CD14-positive monocyte (primary cell): ENCODE measurements around the gene SHANK3. TPM values are rescaled to one million over a fixed set of nuclear protein-coding genes. Genes with fewer than 3 reads are reported as not detected.

Source experiments
- DNase-seq, 3 donors: peaks; one replicate each; pipeline ENCODE4 v3.0.0-alpha.2; 2011 to 2022
- H2AFZ ChIP-seq: 2 replicates; pipeline ENCODE4 v1.6.0; 2012; ENCODE audit warnings: mild to moderate bottlenecking, low read depth, low read length, inconsistent platforms; ENCODE audit not compliant: insufficient read depth, poor library complexity, severe bottlenecking
- H3K27ac ChIP-seq, 2 donors: 1 replicate in 1 of 2; 2 replicates in 1 of 2; pipeline ENCODE4 v1.5.1; 2012 to 2013; ENCODE audit warnings: low read length in 2 of 2, control low read depth in 1 of 2, inconsistent platforms in 1 of 2, low read depth in 1 of 2, mild to moderate bottlenecking in 1 of 2
- H3K27me3 ChIP-seq, 2 donors: one replicate each; pipeline versions ENCODE4 v1.6.0 to v1.6.1; 2011 to 2013; ENCODE audit warnings: low read length in 2 of 2; ENCODE audit not compliant: control insufficient read depth in 2 of 2, insufficient read depth in 2 of 2
- H3K36me3 ChIP-seq, 2 donors: replicated peaks in 1 of 2; 1 replicate in 1 of 2; 2 replicates in 1 of 2; pipeline versions ENCODE4 v1.5.1 to v1.6.1; 2012 to 2013; ENCODE audit warnings: low read length in 2 of 2, control low read depth in 1 of 2, inconsistent platforms in 1 of 2, mild to moderate bottlenecking in 1 of 2; ENCODE audit not compliant: insufficient read depth in 2 of 2, control insufficient read depth in 1 of 2
- H3K4me1 ChIP-seq, 2 donors: 1 replicate in 1 of 2; 2 replicates in 1 of 2; pipeline versions ENCODE4 v1.5.1 to v1.6.1; 2012 to 2013; ENCODE audit warnings: low read length in 2 of 2, control low read depth in 1 of 2, inconsistent platforms in 1 of 2, mild to moderate bottlenecking in 1 of 2, moderate library complexity in 1 of 2; ENCODE audit not compliant: insufficient read depth in 2 of 2, control insufficient read depth in 1 of 2
- H3K4me2 ChIP-seq: replicated peaks from 2 replicates; pipeline ENCODE3; 2012; ENCODE audit warnings: low read length, moderate library complexity, mild to moderate bottlenecking; ENCODE audit not compliant: poor library complexity, severe bottlenecking; ENCODE audit errors: extremely low read depth
- H3K4me3 ChIP-seq, 3 experiments: fragments of 200-600 bp in 1 of 3; sonication (generic) in 1 of 3; replicated peaks in 1 of 3; 1 replicate in 2 of 3; 2 replicates in 1 of 3; pipeline ENCODE4 v1.5.1; 2011 to 2013; ENCODE audit warnings: low read length in 3 of 3, mild to moderate bottlenecking in 3 of 3, control low read depth in 2 of 3, low read depth in 2 of 3, inconsistent platforms in 1 of 3, moderate library complexity in 1 of 3
- H3K79me2 ChIP-seq: 2 replicates; pipeline ENCODE4 v1.6.0; 2012; ENCODE audit warnings: mild to moderate bottlenecking, control low read depth, inconsistent platforms, low read length, moderate library complexity; ENCODE audit not compliant: insufficient read depth
- H3K9ac ChIP-seq: 2 replicates; pipeline ENCODE4 v1.6.0; 2017; ENCODE audit warnings: low read length, mild to moderate bottlenecking; ENCODE audit not compliant: insufficient read depth, poor library complexity, severe bottlenecking
- H3K9me3 ChIP-seq, 2 donors: replicated peaks in 1 of 2; 1 replicate in 1 of 2; 2 replicates in 1 of 2; pipeline versions ENCODE4 v1.5.1 to v1.6.1; 2012 to 2013; ENCODE audit warnings: low read length in 2 of 2, control low read depth in 1 of 2; ENCODE audit not compliant: control insufficient read depth in 1 of 2, insufficient read depth in 1 of 2
- H4K20me1 ChIP-seq: 2 replicates; pipeline ENCODE4 v1.6.0; 2012; ENCODE audit warnings: mild to moderate bottlenecking, low read length, control low read depth, moderate library complexity; ENCODE audit not compliant: insufficient read depth
- H3K27ac Mint-ChIP-seq, 7 donors: one replicate each; pipeline ENCODE4 v1.8.0; 2020; ENCODE audit warnings: mild to moderate bottlenecking in 7 of 7, mixed read lengths in 7 of 7, moderate library complexity in 6 of 7, inconsistent platforms in 2 of 7
- H3K27me3 Mint-ChIP-seq, 3 donors: one replicate each; pipeline ENCODE4 v1.8.0; 2021 to 2022; ENCODE audit warnings: low read depth in 3 of 3, mild to moderate bottlenecking in 3 of 3, mixed read lengths in 3 of 3, moderate library complexity in 3 of 3, inconsistent platforms in 1 of 3
- H3K36me3 Mint-ChIP-seq, 2 donors: one replicate each; pipeline ENCODE4 v1.8.0; 2020; ENCODE audit warnings: mixed read lengths in 2 of 2, inconsistent platforms in 1 of 2, mild to moderate bottlenecking in 1 of 2
- H3K4me1 Mint-ChIP-seq: one replicate; pipeline ENCODE4 v1.8.0; 2020; ENCODE audit warnings: mild to moderate bottlenecking, mixed read lengths
- H3K4me3 Mint-ChIP-seq, 2 donors: one replicate each; pipeline ENCODE4 v1.8.0; 2020; ENCODE audit warnings: mild to moderate bottlenecking in 2 of 2, mixed read lengths in 2 of 2, moderate library complexity in 1 of 2
- H3K9me3 Mint-ChIP-seq, 7 donors: one replicate each; pipeline ENCODE4 v1.8.0; 2020 to 2022; ENCODE audit warnings: mixed read lengths in 7 of 7, mild to moderate bottlenecking in 6 of 7, moderate library complexity in 6 of 7, inconsistent platforms in 2 of 7
- WGBS: methylation state at CpG from one replicate; pipeline ENCODE4 v1.1.5; 2013; ENCODE audit warnings: missing lambda C conversion rate; ENCODE audit not compliant: insufficient coverage; 5-methylcytosine and 5-hydroxymethylcytosine counted together
- intact Hi-C, 2 donors: fragments of 100-400 bp; cut with micrococcal nuclease; formaldehyde crosslinking; loops; one replicate each; pipeline versions ENCODE4 v1.15.0 to v1.15.1; 2023
- polyA plus RNA-seq, 3 donors: library from polyadenylated mRNA; depleted of rRNA in 1 of 3; unstranded in 2 of 3; stranded (reverse) in 1 of 3; fragments of 300-500 nt in 2 of 3; fragments of >200 nt in 1 of 3; fragmentation: Illumina TruSeq in 2 of 3; gene quantifications; 1 replicate in 2 of 3; 2 replicates in 1 of 3; pipeline ENCODE4 v1.2.3, GENCODE V29; 2012 to 2021
- TF ChIP-seq, protein P1 (sequence below): fragments of 200-600 bp; IDR thresholded peaks from one replicate; pipeline ENCODE4 v1.8.0; 2022; ENCODE audit warnings: antibody characterized with exemption, mild to moderate bottlenecking

Gene SHANK3
- polyA plus RNA-seq, 3 donors = not detected

DNA sequence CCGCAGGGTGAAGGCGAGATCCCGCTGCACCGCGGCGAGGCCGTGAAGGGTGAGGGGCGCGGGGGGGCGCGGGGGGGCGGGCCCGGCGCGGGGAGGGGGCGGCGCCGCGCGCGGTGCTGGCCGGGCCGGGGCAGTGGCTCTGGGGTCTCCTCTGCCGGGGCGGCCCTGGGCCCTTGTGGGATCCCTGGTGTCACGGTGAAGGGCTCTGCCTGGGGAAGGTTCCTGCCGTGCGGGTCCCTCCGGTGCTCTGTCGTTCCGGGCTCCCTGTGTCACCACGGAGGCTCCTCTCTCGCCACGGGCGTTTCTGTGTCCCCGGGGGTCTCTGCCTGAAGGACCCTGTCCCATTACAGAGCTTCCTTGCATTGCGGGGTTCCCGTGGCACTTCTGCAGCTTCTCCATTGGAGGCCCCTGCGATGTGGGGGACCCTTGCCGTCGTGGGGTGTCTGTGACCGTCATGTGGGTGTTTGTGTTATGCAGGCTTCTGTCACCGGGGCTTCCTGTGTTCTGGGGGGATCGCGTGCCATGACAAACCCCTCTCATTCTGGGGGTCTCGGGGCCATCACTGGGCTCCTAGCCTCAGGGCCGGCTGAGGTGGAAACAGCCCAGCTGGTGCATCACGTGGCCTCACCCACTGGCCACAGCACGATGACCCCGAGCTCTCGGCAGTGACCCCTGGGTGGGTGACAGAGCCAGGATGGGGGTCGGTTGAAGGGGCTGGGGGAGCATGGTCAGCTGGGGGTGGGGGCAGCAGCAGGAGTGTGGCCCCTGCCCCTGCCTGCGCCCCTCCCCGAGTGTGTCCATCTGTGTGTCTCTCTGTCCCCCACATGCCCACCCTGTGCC, 25.3 kb downstream of the SHANK3 start:
- intact Hi-C loops = no loop called here
- H3K9me3 ChIP-seq = no peaks in the 10 kb centered on the region
- 95% methylated on average over 42 of the region's 54 CpGs for WGBS
- Mint-ChIP-seq H3K27ac (no peak overlapping the region), H3K4me1 (peaks cover 3% of the 10 kb centered on the region), H3K36me3 (no peaks in the 10 kb centered on the region), H3K9me3 (no peaks in the 10 kb centered on the region), H3K4me3 (no peak overlapping the region), H3K27me3 (no peaks in the 10 kb centered on the region)
- no peaks in the 10 kb centered on the region for H3K27me3 ChIP-seq
- peaks cover under 1 to 3% of the 10 kb centered on the region in 2 donors for H3K4me1 ChIP-seq
- no peak overlapping the region for H3K9ac ChIP-seq
- H3K4me2 ChIP-seq = no peak overlapping the region
- no peak overlapping the region for H3K27ac ChIP-seq
- H4K20me1 ChIP-seq = no peaks in the 10 kb centered on the region
- no peak overlapping the region for H2AFZ ChIP-seq
- H3K36me3 ChIP-seq = no peaks in the 10 kb centered on the region
- TF ChIP-seq, protein P1, sequence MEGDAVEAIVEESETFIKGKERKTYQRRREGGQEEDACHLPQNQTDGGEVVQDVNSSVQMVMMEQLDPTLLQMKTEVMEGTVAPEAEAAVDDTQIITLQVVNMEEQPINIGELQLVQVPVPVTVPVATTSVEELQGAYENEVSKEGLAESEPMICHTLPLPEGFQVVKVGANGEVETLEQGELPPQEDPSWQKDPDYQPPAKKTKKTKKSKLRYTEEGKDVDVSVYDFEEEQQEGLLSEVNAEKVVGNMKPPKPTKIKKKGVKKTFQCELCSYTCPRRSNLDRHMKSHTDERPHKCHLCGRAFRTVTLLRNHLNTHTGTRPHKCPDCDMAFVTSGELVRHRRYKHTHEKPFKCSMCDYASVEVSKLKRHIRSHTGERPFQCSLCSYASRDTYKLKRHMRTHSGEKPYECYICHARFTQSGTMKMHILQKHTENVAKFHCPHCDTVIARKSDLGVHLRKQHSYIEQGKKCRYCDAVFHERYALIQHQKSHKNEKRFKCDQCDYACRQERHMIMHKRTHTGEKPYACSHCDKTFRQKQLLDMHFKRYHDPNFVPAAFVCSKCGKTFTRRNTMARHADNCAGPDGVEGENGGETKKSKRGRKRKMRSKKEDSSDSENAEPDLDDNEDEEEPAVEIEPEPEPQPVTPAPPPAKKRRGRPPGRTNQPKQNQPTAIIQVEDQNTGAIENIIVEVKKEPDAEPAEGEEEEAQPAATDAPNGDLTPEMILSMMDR = no peak
- no peak overlapping the region for H3K4me3 ChIP-seq
- no peaks in the 10 kb centered on the region for H3K79me2 ChIP-seq
- no peak for DNase-seq

DNA sequence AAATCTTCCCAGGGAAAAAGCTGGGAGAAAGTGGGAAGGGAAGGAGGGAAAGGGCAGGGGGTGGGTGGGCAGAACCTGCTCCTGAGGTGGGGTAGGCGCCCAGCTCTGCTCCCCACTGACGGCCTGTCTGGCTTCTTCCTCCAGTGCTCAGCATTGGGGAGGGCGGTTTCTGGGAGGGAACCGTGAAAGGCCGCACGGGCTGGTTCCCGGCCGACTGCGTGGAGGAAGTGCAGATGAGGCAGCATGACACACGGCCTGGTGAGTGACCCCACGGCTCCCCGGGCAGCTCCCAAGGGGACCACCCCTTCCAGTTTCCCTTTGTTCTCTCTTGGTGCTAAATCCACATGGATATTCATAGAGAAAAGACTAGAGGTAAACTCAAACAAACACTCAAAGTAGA, 25.9 kb downstream of the SHANK3 start:
- no peak for DNase-seq
- no peaks in the 10 kb centered on the region for H4K20me1 ChIP-seq
- no peaks in the 10 kb centered on the region for H3K36me3 ChIP-seq
- no peak overlapping the region for H3K4me3 ChIP-seq
- no peaks in the 10 kb centered on the region for H3K27me3 ChIP-seq
- Mint-ChIP-seq H3K4me3 (no peak overlapping the region), H3K27ac (no peak overlapping the region), H3K36me3 (no peaks in the 10 kb centered on the region), H3K4me1 (no peaks in the 10 kb centered on the region), H3K27me3 (no peaks in the 10 kb centered on the region), H3K9me3 (no peaks in the 10 kb centered on the region)
- no peaks in the 10 kb centered on the region for H3K9me3 ChIP-seq
- H2AFZ ChIP-seq = no peak overlapping the region
- WGBS = 88% methylated on average over 2 of the region's 12 CpGs
- intact Hi-C loops = no loop called here
- no peak overlapping the region for H3K4me2 ChIP-seq
- no peaks in the 10 kb centered on the region for H3K79me2 ChIP-seq
- H3K9ac ChIP-seq = no peak overlapping the region
- no peak overlapping the region for H3K27ac ChIP-seq
- TF ChIP-seq, protein P1 = no peak
- no peaks in the 10 kb centered on the region for H3K4me1 ChIP-seq
